AG10803 (cell line): ENCODE results near the gene APBB2.
A peak's percentile ranks its signal among the peaks of the same experiment; 100 is the strongest.

ENCODE experiments used
- DNase-seq: peaks from one replicate; pipeline ENCODE4 v3.0.0; 2010; ENCODE audit warnings: low read depth
- H3K4me3 ChIP-seq: 2 replicates; pipeline ENCODE4 v1.5.1; 2011; ENCODE audit warnings: mild to moderate bottlenecking, low read length, control low read depth
- TF ChIP-seq, protein P1 (sequence below): conservative IDR thresholded peaks from 2 replicates; pipeline ENCODE4 v1.5.1; 2011; ENCODE audit warnings: mild to moderate bottlenecking, low read length, control low read depth, inconsistent platforms

The APBB2 gene

DNA sequence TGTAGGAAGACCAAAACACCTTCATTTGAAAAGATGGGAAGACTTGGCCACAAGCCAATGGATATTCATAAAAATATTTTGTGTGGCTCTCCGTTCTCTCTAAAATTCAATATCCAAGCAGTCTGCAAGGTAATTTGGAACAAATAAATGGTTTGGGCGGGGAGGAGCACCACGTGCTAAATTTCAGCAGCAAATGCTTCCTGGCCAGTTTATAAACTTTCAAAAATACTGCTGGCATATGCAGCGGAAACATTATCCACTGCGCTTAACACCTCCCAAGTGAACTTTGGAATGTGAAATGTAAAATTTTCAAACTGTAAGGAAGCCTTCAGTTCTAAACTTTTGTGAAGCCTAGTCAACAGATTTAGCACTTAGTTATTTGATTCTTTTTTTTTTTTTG lies 273.6 kb downstream of the APBB2 start:
- no peak for DNase-seq
- TF ChIP-seq, protein P1, sequence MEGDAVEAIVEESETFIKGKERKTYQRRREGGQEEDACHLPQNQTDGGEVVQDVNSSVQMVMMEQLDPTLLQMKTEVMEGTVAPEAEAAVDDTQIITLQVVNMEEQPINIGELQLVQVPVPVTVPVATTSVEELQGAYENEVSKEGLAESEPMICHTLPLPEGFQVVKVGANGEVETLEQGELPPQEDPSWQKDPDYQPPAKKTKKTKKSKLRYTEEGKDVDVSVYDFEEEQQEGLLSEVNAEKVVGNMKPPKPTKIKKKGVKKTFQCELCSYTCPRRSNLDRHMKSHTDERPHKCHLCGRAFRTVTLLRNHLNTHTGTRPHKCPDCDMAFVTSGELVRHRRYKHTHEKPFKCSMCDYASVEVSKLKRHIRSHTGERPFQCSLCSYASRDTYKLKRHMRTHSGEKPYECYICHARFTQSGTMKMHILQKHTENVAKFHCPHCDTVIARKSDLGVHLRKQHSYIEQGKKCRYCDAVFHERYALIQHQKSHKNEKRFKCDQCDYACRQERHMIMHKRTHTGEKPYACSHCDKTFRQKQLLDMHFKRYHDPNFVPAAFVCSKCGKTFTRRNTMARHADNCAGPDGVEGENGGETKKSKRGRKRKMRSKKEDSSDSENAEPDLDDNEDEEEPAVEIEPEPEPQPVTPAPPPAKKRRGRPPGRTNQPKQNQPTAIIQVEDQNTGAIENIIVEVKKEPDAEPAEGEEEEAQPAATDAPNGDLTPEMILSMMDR: no peak
- no peak overlapping the region for H3K4me3 ChIP-seq

- peak; percentile 43 for DNase-seq
- no peak overlapping the region for H3K4me3 ChIP-seq
- TF ChIP-seq, protein P1: no peak
These were observed 274.0 kb downstream of the APBB2 start for GRCh38 chr4:40940317-40940741.

- TF ChIP-seq, protein P1: no peak
- no peak overlapping the region for H3K4me3 ChIP-seq
- DNase-seq: peak; percentile 12
These were observed 274.5 kb downstream of the APBB2 start for GRCh38 chr4:40939856-40940255.

DNA sequence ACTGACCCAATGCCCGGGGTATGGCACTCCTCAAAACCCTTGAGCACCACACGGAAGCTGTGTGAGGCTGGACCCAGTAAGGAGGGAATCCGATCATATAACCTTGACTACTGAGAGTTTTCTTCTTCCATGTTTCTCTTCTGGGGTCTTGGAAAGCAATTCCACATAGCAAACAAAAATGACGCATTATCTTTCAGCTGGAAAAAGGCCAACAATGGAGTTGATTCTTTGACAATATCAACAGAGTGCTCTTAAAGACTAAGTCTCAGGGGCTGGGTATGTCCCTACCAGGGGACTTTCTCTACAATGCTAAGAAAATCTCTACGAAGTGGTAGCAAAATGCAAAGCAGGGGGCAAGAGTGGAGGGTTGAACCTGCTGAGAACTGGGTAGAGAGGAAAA lies 276.0 kb downstream of the APBB2 start:
- H3K4me3 ChIP-seq: no peak overlapping the region
- no peak for DNase-seq
- TF ChIP-seq, protein P1: no peak

GRCh38 chr4:40937140-40937725 lies 277.1 kb downstream of the APBB2 start:
- no peak for DNase-seq
- TF ChIP-seq, protein P1: no peak
- H3K4me3 ChIP-seq: no peak overlapping the region

DNA sequence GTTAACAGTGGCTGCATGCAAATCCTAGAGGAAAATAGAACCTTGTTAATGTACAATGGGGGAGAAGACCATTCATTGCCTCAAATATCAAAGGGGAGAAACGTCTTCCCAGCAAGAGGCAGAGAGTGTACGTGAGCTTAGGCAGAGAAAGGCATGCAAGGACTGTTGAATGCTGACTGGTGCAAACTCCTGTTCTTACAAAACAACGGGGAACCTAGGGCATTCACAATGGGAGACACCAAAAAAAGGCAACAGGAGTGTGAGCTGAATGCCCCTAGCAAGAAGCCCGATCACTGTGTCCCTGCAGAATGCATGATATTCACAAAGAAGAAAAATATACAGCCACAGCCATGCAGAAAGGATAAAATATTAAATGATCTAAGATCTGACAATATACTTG lies 279.7 kb downstream of the APBB2 start:
- no peak for DNase-seq
- TF ChIP-seq, protein P1: no peak
- H3K4me3 ChIP-seq: no peak overlapping the region

DNA sequence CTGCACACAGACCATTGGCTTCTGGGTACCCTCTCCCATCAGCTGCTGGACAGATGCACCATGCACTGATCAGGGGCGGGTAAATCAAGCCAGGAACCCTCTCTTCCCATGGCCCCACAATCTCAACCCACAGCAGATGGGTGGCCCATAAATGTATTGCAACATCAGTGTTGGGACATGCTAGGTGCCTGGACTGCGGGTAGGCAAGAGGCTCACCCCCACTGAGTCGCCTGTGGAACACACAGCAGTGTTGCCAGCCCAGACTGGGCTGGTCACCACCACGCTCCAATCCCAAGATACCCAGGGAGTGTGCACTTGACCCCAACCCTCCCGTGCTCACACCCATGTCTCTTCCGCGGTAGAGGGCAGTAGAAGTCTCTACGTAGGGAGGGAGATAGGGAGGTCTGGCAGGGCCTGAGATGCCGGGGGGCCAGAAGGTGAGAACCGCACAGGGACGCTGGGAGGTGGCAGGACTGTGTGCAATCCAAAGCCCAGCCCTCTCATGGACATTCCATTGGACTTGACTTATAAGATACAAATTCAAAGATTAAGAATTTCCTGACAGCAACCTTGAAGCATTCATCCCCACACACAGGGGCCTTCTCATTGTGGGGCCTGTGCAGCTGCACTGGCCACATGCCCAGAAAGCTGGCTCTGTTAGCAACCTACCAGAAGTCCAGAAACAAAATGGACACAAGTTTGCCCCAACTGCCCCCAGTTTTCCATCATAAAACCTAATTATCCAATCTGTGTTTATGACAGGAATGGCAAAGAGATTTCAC lies 280.9 kb downstream of the APBB2 start:
- DNase-seq: peak; percentile 25
- TF ChIP-seq, protein P1: no peak

More for the DNA sequence above, 280.9 kb downstream of the APBB2 start:
- no peak overlapping the region for H3K4me3 ChIP-seq
